MM.1S (cell line): ENCODE results near the gene SNX3.

Source experiments
- CTCF ChIP-seq: fragments of 300-600 bp; sonication (generic); IDR thresholded peaks from 2 replicates; pipeline ENCODE4 v1.5.1; 2016; ENCODE audit warnings: antibody characterized with exemption, low read length, mixed read lengths
- EZH2 ChIP-seq: fragments of 300-600 bp; sonication (generic); optimal IDR thresholded peaks from 2 replicates; pipeline ENCODE3; 2017; ENCODE audit warnings: low read depth, mild to moderate bottlenecking, antibody characterized with exemption, low read length, mixed read lengths

- TF ChIP-seq EZH2 (no peak), CTCF (no peak)
Measured at GRCh38 chr6:108194503-108194902, 66.3 kb downstream of the SNX3 start.
